ENCODE results near the gene C12orf60. TPM values are rescaled to one million over a fixed set of nuclear protein-coding genes. Genes with fewer than 3 reads are reported as not detected.
"Not testable (repeated sequence)": the region's sequence is repeated elsewhere in the genome, so short reads cannot be mapped to it uniquely, and the experiment has no call there.

C12orf60 gene
- 0.74 TPM for polyA plus RNA-seq (ENCODE audit: insufficient read length)

- peak; percentile 97 for DNase-seq
Measured at GRCh38 chr12:14803011-14803829, at the start of gene C12orf60, which contains the start of gene WBP11. Gene C12orf60 (plus strand): TSS chr12:14803670. CDS start chr12:14822936, 19,266 bp downstream. Gene WBP11 (minus strand): TSS chr12:14803478. CDS start chr12:14801383, 2,095 bp downstream.

- DNase-seq = no peak
Measured at GRCh38 chr12:14756334-14757143, 46.9 kb upstream of the C12orf60 start.

GRCh38 chr12:14759711-14760280 is 43.7 kb upstream of the C12orf60 start:
- not testable (repeated sequence) for DNase-seq

GRCh38 chr12:14765398-14765797 is 38.1 kb upstream of the C12orf60 start:
- DNase-seq = no peak

- not testable (repeated sequence) for DNase-seq
Measured at GRCh38 chr12:14766020-14766419, 37.5 kb upstream of the C12orf60 start.

GRCh38 chr12:14766649-14767215 is 36.7 kb upstream of the C12orf60 start:
- no peak for DNase-seq

GRCh38 chr12:14767617-14768016 is 35.9 kb upstream of the C12orf60 start:
- DNase-seq = no peak

GRCh38 chr12:14768823-14769405 is 34.6 kb upstream of the C12orf60 start:
- peak; percentile 31 for DNase-seq

GRCh38 chr12:14769466-14769968 is 34.0 kb upstream of the C12orf60 start:
- DNase-seq = peak; percentile 69

- DNase-seq = peak; percentile 82
Measured at GRCh38 chr12:14769969-14770495, 33.4 kb upstream of the C12orf60 start.

GRCh38 chr12:14770496-14771461 is 32.7 kb upstream of the C12orf60 start:
- peak; percentile 92 for DNase-seq

- DNase-seq = no peak
Measured at GRCh38 chr12:14771651-14772137, 31.8 kb upstream of the C12orf60 start.

GRCh38 chr12:14772946-14773345 is 30.5 kb upstream of the C12orf60 start:
- DNase-seq = no peak

GRCh38 chr12:14773685-14774073 is 29.8 kb upstream of the C12orf60 start:
- no peak for DNase-seq

GRCh38 chr12:14774074-14774905 is 29.2 kb upstream of the C12orf60 start:
- DNase-seq = peak; percentile 95

- peak; percentile 76 for DNase-seq
Measured at GRCh38 chr12:14774906-14775635, 28.4 kb upstream of the C12orf60 start.

- DNase-seq = no peak
Measured at GRCh38 chr12:14775636-14775980, 27.9 kb upstream of the C12orf60 start.

- DNase-seq = no peak
Measured at GRCh38 chr12:14776236-14776961, 27.1 kb upstream of the C12orf60 start.
